GM19238 (cell line): ENCODE data around the gene SDK1.
"Not testable (repeated sequence)": the region's sequence is repeated elsewhere in the genome, so short reads cannot be mapped to it uniquely, and the experiment has no call there.

Experiments
- DNase-seq: peaks from one replicate; pipeline ENCODE4 v3.0.0; 2011; ENCODE audit warnings: low spot score; ENCODE audit not compliant: insufficient read length

The SDK1 gene

GRCh38 chr7:4214291-4215155 lies 913.5 kb downstream of the SDK1 start:
- DNase-seq: no peak

GRCh38 chr7:4215176-4215720 lies 914.2 kb downstream of the SDK1 start:
- no peak for DNase-seq

- DNase-seq: no peak
Observed at GRCh38 chr7:4216016-4216415, 915.0 kb downstream of the SDK1 start.

- not testable (repeated sequence) for DNase-seq
Observed at GRCh38 chr7:4217126-4217660, 916.1 kb downstream of the SDK1 start.

GRCh38 chr7:4218481-4218880 lies 917.4 kb downstream of the SDK1 start:
- DNase-seq: no peak

- no peak for DNase-seq
Observed at GRCh38 chr7:4220011-4220410, 919.0 kb downstream of the SDK1 start.

GRCh38 chr7:4221043-4221442 lies 920.0 kb downstream of the SDK1 start:
- no peak for DNase-seq

GRCh38 chr7:4222676-4223075 lies 921.6 kb downstream of the SDK1 start:
- DNase-seq: no peak

GRCh38 chr7:4225361-4225771 lies 924.3 kb downstream of the SDK1 start:
- DNase-seq: no peak

GRCh38 chr7:4225881-4226523 lies 925.0 kb downstream of the SDK1 start:
- no peak for DNase-seq

GRCh38 chr7:4226524-4226882 lies 925.5 kb downstream of the SDK1 start:
- no peak for DNase-seq

- no peak for DNase-seq
Observed at GRCh38 chr7:4227105-4228010, 926.3 kb downstream of the SDK1 start.

GRCh38 chr7:4230352-4230751 lies 929.3 kb downstream of the SDK1 start:
- DNase-seq: no peak

GRCh38 chr7:4233146-4233545 lies 932.1 kb downstream of the SDK1 start:
- DNase-seq: no peak

GRCh38 chr7:4233621-4234497 lies 932.8 kb downstream of the SDK1 start:
- DNase-seq: no peak

- no peak for DNase-seq
Observed at GRCh38 chr7:4234498-4234855, 933.4 kb downstream of the SDK1 start.

- DNase-seq: no peak
Observed at GRCh38 chr7:4234886-4235285, 933.8 kb downstream of the SDK1 start.

- DNase-seq: no peak
Observed at GRCh38 chr7:4235596-4235995, 934.5 kb downstream of the SDK1 start.

GRCh38 chr7:4236389-4236788 lies 935.3 kb downstream of the SDK1 start:
- no peak for DNase-seq

- not testable (repeated sequence) for DNase-seq
Observed at GRCh38 chr7:4236873-4237272, 935.8 kb downstream of the SDK1 start.
